ENCODE results near the gene NIPAL1.

Gene NIPAL1

DNA sequence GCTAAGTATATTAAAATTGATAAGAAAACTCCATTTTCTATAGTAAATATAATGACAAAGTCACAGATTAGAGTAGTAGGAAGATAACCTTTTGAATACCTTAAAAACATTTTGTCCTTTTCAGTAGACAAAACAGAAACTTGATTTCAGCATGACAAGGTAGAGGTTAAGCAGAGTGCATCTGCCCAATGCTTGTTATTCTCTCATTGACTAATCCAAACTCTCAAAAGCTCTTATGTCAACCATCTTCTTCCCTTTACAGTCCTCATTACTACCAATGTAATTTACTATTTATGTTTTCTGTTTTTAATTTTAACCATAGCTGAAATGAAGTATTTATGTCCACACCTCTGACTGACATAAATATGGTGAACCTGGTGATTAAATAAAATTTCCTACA, 11.1 kb downstream of the NIPAL1 start:
- no peak for DNase-seq

DNA sequence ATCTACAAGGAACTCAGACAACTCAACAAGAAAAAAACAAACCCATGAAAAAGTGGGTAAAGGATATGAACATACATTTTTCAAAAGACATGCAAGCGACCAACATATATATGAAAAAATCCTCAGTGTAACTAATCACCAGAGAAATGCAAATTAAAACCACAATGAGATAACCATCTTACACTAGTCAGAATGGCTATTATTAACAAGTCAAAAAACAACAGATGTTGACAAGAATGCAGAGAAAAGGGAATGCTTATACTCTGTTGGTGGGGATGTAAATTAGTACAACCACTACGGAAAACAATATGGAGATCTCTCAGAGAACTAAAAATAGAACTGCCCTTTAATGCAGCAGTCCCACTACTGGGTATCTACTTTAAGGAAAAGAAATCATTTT, 12.1 kb downstream of the NIPAL1 start:
- no peak for DNase-seq

DNA sequence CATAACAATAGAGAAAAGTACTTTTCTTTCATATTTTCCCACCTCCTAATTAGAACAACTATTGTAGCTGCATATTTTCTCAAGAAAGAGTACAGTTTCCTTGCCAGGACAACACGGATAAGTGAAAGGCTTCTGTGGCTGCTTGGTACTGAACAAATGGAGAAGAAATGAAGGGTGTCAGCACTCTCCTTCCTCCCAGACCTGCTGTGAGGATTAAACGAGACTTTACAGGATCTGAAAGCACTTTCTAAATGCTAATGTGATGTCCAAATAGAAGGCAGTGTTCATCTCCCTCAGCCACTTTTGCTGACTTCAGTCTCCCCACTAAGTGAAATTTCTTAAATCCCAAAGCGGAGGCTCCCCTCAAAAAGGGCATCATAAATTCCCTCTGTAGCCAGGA, 13.9 kb downstream of the NIPAL1 start:
- DNase-seq, result no peak

DNA sequence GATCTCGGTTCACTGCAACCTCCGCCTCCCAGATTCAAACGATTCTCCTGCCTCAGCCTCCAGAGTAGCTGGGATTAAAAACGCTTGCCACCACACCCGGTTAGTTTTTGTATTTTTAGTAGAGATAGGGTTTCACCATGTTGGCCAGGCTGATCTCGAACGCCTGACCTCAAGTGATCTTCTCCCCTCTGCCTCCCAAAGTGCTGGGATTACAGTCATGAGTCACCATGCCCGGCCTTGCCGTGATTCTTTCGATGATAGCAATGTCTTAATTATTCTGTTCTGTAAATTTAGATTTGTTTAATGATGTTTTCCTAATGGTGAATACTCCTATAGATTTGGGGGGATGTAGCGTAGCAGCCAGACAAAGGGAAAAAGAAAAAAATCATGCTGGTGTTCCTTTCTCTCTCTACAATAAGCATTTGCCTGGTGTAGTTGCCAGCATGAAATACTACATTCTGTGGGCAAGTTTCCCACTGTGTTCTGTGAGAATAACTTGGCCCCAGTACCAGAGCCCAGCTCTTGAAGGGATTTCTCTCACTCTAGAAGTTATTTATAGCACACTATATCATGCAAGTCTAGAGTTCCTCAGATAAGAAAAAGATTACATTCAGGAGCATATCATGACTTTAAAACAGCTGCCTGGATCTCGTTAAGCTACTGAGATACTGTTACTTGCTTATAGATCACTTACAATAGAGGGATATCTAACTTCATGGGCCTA, 15.4 kb downstream of the NIPAL1 start:
- no peak for DNase-seq

DNA sequence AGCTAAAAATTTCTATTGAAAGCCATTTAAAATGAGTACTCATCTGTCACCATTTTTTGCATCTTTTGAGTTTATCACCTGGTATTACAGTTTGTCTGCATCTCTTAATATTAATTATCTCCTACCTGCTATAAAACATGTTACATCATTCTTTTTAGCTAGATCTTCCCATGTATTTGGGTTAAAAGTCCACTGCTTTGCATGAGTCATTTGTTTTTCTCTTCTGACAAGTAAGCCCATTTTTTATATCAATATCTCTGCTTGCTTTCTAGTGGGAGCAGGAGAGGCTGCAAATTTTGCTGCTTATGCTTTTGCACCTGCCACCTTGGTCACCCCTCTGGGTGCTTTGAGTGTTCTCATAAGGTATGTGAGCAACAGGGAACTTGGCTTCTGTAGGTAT, 16.1 kb downstream of the NIPAL1 start:
- no peak for DNase-seq

DNA sequence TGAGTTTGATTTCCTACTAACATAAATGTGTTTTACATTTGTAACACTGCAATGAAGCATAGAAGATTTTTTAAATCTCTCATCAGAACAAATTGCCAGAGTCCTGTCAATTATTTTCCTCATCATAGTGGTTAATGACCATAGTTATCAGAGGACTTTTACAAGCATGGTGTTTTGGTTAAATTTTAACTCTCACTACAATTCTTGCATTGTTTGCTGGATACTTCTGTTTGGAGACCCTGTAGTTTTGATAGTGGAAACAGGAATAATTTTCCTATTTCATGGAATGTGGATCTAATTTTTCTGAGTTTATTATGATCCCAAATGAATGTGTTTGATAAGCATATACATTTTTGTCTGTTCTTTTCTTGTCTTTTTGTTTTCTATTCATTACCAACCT, 16.8 kb downstream of the NIPAL1 start:
- no peak for DNase-seq

DNA sequence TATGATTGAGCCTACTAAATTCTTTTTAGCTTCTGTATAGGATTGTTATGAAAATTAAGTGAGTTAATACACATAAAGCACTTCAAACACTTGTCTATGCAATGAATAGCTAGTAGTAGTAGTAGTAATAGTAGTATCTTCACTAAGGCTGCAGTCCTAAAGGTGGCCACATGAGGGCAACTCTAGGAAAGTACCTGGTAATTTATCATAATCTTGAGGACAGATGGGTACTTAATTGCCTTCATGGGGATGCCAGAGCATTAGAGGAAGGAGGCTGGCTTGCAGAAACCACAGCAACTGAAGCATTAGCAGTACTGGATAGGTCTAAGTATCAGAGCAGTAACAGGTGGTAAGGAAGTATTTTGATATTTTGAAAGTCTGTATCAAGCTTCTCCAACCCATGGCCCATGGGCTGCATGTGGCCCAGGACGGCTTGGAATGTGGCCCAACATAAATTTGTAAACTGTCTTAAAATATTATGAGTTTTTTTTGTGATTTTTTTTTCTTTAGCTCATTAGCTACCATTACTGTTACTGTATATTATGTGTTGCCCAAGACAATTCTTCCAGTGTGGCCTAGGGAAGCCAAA, 17.3 kb downstream of the NIPAL1 start:
- peak; percentile 34 for DNase-seq

DNA sequence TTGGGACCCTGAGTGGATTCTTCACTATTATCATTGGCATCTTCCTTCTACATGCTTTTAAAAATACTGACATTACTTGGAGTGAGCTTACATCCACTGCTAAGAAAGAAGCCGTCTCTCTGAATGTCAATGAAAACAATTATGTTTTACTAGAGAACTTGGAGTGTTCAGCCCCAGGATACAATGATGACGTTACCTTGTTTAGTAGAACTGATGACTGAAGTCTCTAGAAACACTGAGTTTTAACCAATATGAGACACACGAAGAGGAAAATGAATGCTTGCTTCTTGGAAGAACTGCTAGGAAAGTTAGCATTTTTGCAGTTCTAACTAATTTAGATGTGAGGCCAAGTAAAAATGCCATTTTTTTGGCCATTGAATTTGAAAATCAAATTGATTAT, 19.4 kb downstream of the NIPAL1 start:
- DNase-seq, result no peak

DNA sequence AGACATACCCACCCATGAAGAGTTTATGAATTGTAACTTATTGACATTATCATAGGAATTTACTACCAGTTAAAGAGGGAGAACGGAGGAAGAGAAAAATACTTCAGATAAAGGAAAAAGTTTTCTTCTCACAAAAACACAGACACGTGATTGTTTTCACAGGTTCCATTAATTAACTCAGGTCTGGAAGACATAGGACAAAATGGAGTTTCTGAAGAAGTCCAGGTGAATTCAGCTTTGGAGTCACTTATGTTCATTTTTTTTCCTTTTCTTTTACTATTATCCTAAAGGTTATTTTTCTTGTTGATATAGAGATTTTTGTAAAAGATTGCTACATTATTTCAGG, 20.5 kb downstream of the NIPAL1 start:
- no peak for DNase-seq

DNA sequence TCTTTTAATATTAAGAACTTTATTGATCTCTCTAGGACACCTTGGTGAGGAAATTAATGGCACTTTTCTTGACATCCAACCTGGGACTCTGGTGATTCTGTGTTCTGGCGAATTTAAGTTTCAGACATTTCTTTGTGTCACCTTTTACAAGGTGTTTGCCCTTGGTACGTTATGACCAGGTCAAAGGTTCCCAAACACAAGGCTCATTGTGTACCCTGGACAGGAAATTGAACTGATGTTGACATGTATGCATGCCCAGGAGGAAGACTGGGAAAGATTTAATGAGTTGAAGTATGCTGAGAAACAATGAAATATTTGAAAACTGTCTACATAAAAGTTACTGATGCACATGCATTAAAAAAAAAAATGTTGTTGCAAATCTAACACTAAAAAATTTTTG, 22.1 kb downstream of the NIPAL1 start:
- DNase-seq, result no peak

DNA sequence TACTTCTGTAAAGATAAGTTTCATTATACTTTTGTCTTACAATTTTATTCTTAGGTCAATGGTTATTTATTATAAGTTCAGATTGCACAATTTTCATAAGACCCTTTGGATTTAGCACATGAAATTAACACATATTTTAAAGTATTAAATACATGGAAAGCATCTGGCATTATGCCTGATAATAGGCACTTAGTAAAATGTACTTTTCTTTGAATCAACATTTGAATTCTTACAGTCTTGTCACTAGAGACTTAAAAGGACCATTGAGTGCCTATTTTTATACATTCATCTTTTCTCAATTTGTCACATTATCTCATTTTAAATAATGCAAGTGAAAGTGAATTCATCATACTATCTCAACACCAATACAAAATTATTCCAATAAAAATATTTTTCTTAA, 23.0 kb downstream of the NIPAL1 start:
- DNase-seq, result no peak

DNA sequence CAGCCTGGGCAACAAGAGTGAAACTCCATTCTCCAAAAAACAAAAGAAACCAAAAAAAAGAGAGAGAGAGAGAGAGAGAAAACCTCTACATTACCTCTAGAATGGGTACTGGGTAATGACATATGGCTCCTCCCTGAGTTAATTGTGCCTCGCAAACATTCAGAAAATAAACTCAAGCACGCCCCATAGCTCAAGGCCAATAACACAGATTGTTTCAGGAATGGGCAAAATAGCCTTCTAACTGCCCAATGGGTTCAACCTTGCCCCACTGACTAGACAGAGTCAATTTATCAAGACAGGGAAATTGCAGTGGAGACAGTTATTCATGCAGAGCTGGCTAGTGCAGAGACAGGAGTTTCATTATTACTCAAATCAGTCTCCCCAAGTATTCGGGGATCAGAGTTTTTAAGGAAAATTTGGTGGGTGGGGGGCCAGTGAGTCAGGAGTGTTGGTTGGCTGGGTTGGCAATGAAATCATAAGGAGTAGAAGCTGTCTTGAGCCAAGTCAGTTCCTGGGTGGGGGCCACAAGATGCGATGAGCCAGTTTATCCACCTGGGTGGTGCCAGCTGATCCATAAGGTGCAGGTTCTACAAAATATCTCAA, 25.1 kb downstream of the NIPAL1 start:
- DNase-seq, result no peak

DNA sequence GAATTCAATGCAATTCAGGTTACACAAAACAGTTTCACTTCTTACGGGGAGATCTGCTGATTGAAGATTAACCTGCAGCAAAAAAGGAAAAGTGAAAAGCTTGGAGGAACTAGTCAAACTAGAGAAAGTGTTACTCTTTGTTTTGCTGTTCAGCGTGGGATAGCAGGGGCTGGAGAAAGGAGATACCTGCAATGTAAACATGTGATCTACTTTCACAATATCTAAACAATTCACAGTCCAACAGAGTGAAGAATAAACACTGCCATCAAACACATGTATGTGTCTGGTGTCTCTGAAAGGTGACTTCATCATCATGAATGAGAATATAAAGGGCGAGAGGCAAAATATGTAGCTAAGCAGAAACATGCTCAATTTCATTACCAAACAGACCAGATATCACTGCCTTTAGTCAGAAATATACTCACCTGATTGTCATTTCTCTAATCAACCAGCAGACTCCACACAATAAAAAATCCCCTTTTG, 26.4 kb downstream of the NIPAL1 start:
- DNase-seq, result no peak

DNA sequence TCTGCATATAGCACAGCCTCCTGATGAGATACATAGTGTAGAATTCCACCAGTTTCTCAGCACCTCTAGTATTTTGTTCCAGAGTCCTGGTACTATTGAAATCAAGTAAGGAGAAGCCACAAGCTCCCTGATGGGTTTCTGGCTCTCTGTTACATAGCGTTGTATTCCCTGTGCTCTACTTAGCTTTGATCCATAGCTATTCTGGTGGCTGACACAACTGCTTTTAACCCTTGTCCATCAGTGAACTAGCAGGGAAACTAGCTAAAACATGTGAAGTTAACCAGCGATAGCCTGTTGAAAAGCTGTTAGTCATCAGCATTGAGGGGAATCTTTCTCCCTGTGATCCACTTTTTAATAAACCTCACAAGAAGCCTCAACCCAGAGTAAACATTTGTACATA, 26.9 kb downstream of the NIPAL1 start:
- DNase-seq, result no peak

DNA sequence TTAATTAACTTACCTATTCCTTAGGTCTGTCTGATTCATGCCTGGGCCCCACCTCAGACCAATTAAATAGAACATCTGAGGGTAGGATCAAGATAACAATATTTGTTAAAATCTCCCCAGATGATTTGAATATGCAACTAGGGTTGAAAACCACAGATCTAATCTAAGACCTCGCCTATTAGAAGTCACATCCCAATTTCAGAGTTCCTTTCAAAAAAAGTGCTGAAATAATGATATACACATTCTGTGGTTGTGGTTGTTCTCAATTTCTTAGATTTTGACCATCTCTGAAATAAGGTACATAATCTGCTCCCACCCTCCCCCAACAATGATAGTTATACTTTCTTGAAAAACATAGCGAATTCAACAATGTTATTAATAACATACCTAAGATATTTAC, 27.7 kb downstream of the NIPAL1 start:
- no peak for DNase-seq

DNA sequence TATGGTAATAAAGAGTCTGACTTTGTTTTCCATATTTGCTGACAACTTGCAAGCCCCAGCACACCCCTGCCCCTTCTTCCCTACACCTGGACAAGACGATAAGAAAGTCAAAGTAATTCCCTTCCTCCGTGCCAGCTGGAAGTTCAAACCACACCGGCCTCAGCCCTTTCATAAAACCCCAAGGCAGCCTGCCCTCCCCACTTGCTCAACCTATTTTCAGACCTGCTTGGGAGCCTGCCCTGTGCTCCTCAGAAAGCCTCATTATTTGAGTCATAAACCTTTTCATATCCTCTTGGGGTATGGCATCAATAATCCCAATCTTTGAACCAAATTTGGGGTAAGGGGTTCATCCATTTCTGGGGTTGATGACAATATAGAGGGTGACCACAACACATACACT, 29.5 kb downstream of the NIPAL1 start:
- no peak for DNase-seq

DNA sequence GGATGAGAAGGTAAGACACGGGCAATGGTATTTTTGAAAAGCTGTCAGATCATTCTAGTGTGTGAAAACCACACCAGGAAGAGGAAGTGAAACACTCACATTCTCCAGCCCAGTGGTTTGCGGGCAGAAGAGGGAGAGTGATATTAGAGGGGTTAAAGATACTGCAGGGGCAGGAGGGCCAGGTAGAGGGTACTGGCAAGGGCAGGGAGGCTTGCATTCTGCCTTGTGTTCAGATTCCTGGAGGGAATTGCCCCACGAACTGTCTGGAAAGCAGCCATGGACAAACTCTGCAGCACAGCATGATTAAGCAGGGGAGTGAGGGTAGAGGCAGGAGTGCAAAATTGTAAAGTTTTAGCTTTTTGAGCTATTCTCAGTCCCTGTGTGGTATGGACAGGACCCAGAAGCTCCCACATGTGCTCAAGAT, 30.9 kb downstream of the NIPAL1 start:
- DNase-seq, result peak; percentile 29

DNA sequence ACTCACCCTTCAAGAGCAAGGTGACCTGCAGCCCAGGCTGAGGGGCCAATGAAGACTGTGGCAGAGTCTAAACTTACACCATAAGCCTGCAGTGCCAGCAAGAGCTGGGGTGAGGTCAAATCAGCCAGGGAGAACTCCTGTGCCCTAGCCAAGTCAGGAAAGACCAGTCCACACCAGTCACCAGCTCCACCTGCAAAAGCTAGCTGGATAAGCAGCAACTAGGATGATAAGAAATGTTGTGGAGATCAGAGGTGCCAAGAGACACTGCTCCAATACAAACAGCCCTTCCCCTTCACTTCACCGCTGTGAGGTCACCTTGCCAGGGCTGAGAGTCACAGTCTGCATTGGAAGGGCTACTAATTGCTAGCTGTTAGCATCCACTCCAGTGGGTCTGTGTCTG, 31.3 kb downstream of the NIPAL1 start:
- DNase-seq, result no peak

DNA sequence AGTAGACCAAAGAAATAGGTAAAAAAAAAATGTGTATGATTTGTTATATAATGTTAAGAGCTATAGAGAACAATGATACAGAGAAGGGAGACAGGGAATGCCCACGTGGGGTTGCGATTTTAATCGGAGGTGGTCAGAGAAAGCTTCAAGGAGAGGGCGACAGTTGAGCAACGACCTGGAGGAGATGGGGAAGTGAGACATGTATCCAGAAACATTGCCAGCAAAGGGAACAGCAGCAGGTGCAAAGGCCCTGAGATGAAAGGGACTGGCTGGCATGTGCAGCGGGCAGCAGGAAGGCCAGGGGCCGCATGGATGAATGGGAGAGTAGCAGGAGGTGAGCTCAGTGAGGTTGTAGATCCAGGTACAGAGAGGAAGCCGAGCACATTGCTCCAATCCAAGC, 32.9 kb downstream of the NIPAL1 start:
- no peak for DNase-seq

DNA sequence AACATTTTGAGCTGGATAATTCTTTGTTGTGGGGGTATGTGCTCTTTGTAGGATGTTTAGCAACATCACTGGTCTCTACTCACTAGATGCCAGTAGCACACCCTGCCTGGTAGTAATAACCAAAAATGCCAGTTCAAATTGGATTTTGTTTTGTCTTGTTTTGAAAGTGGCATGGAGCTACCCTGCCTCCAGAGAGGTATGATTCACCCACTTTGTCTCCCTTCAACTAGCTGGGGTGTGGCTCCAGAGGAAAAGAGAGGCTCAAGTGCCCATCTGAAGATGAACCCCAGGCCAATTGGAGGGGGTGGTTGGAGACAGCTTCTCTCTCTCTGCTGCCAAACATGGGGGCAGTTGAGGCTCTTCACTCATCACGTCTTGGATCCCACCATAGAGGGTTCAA, 34.5 kb downstream of the NIPAL1 start:
- DNase-seq, result no peak

DNA sequence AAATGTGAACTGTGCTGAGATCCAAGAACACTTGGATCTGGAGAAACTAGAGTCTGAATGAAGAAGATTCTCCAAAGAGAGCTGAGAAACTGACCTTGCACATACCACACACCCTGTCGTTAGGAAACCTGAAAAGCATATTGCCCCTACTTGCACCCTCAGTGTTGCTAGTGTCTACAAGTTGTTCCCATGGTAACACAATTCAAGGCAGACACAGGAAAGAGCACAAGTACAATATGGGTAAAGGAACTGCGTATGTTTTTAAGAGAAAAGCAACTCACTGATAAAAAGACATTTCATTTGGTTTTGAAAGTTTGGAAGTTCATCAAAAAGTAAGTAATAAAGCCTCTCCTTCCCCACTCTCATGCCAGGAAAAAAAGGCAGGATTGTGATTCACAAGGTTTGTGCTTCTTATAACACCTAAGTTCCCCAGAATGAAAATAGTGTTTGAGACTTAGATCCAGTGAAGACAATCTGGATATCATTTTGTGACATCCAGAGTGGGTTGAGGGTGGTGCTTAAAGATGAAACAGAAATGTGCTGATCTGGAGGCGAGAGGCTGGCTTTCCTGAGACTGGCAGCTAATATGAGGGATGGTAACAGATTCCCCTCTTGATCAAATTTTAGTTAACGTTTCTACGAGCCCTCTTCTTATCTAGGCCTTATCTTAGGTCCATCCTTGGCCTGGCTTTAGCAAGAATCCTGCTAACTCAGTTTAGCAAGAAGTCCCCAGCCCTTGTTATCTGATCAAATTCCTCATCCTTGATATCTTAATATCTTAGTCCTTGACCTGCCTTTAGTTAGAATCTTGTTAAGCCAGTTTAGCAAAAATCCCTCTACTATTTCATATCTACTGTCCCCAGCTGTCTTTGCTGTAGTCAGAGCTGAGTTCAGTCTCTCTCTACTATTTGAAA, 42.3 kb downstream of the NIPAL1 start:
- no peak for DNase-seq

DNA sequence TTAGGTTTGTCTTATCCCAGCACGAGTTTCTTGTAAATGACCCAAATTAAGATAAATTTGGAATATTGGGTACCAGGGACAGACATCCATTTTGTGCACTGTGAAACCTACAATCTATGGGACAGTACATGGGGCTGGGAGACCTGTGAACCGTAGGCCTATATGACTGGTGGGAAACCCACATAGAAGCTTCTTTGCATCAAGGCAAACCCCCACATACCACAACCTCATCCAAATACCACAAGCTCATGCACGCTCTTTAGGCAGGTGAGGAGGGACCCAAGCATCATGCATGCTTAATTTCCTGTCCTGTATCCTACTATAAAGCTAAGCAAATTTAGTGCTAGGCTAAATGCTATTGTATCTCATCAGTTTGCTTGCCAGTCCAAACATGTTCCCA, 47.8 kb downstream of the NIPAL1 start:
- no peak for DNase-seq

DNA sequence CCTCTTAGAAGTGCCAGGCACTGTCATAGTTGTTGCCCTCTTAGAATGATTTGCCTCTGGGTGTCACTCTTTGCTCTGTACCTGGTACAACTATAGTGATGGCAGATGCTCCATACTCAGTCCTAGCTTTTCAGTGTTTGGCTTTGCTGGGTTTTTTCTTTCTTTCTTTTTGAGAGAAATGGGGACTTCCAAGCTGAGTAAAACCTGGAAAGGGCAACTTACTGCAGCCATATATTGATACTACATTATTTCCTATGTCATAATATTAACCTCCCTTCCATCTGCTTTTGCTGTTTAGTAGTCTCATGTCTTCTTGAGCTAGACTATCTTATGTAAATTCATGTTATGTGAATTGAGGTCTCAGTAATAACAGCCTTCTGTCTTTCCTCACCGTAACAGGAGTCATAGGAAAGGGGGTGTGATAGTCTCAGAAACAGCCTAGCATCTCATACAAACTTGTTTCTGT, 49.0 kb downstream of the NIPAL1 start:
- no peak for DNase-seq
